AML-193 (cell line): Measurements from ENCODE around the gene METRNL.
"Not testable (repeated sequence)": the region's sequence is repeated elsewhere in the genome, so short reads cannot be mapped to it uniquely, and the experiment has no call there.

Source experiments
- DNase-seq, 2 experiments: peaks; one replicate each; lab custom pipeline; 2025; lab: John Stamatoyannopoulos, UW

METRNL gene

DNA sequence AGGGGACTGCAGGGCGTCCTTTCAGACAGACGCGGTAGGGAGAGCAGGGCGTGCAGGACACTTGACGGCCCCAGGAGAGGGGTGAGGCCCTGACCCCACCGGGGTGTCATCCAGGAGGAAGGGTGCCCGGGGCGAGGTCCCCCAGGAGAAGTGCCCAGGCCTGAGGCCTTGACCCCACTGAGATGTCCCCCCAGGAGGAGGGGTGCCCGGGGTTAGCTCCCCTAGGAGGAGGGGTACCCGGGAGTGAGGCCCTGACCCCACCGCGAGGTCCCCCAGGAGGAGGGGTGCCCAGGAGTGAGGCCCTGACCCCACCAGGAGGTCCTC is 27.2 kb upstream of the METRNL start:
- DNase-seq = no peak

DNA sequence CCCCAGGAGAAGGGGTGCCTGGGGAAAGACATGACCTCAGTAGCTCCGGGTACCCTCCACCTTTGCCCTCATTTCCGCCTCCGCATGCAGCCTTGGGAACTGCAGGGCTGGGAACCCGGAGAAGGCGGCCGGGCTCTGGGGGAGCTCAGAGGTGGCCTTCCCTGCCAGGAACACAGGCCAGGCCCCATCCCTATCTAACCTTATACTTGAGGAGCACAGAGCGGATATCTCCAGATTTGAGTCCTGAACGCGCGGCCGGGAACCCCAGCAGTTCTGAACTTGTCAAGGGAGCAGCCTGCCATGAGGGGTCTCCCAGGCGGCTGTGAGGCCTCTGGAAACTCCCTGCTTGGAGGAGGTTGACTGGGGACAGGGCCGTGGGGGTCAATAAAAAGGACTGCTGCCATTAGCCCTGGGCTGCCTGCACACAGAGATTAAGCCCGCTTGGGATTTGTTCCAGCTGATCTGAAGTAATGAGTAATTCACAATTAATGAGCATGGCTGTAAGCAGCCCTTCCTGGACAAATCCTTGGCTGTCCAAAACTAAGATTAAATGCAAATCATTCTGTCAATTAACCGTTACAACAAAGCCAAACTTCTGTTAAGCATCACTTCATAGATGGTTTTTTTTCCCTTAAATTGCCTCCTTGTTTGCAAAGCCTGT is 26.3 kb upstream of the METRNL start:
- no peak for DNase-seq

DNA sequence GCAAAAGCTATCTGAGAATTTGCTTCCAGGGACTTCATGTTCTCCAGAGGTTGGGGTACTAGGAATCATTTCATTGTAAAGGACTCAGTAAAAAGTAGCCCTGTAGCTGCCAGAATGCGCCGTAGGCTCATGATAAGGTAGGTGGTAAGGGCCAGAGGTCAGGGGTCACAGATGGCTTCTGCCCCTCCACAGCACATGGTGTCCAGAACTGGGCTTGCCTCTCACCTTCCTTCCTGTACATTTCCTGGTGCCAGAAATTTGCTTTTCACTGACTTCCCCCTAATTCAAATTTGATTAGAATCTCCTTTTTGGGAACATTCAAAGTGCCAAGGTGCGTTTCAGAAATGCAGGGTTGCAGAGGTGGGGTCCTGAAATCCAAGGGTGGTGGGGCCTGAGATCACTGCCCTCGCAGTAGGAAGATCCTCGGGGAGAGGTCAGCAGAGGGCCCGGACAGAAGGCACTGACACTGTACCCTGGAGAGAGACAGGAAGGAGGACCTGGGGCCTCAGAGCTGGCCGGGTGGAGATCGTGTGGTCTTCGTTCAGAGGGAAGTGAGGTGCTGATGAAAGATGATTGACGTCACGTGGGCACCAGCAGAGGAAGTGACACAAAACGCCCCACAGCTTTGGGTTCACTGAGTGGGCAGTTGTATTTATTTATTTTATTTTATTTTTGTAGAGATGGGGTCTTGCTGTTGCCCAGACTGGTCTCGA is 25.5 kb upstream of the METRNL start:
- peak; percentile 89 to 93 for DNase-seq

DNA sequence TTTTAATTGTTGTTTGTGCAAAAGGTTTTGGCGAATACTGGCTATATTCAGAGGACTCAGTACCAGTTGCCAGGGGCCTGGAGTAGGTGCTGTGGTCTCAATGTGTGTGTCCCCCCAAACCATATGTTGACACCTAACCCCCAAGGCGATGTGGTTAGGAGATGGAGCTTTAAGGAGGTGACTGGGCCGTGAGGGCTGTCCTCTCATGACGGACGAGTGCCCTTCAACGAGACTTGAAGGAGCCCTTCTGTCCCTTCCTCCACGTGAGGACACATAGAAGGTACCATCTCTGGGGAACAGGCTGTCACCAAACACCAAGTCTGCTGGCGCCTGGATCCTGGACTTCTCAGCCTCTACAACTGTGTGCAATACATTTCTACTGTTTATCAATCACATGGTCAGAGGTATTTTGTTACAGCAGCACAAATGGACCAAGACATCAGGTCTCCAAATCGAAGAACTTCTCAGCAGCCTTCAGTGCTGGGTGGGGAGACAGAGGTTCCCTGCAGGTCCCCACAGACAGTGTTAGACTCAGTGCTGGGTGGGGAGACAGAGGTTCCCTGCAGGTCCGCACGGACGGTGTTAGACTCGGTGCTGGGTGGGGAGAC is 24.8 kb upstream of the METRNL start:
- no peak for DNase-seq

DNA sequence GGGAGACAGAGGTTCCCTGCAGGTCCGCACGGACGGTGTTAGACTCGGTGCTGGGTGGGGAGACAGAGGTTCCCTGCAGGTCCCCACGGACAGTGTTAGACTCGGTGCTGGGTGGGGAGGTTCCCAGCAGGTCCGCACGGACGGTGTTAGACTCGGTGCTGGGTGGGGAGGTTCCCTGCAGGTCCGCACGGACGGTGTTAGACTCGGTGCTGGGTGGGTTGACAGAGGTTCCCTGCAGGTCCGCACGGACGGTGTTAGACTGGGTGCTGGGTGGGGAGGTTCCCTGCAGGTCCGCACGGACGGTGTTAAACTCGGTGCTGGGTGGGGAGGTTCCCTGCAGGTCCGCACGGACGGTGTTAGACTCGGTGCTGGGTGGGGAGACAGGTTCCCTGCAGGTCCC is 24.2 kb upstream of the METRNL start:
- not testable (repeated sequence) for DNase-seq

DNA sequence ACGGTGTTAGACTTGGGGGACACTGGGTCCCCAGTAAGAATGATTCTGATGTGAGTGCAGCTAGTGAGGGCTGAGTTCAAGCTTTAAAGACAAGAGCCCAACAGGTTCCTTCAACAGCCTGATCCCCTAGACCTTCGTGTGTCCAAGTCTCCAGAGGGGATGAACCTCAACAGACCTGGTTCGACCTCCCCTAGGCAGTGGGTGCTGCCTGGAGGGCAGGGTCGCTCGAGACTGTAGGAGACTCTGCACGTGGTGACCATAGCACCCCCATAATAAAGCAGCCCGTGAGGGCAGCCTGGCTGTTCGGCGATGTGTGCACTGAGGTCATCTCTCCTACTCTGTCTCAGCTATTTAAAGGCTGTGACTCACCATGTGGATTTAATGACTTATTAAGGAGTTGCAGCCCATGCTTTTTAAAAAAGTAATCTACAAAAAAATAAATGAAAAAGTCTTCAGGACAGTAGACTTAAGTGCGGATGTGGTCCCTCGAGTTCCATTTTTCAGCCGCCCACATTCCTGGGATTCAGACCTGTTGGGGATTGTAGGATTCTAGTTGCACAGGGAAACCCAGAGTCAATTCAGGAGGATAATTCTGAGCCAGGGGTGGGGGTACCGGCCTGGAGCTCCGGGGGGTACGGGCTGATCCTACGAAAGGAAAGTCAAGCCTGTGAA is 23.4 kb upstream of the METRNL start:
- no peak for DNase-seq

DNA sequence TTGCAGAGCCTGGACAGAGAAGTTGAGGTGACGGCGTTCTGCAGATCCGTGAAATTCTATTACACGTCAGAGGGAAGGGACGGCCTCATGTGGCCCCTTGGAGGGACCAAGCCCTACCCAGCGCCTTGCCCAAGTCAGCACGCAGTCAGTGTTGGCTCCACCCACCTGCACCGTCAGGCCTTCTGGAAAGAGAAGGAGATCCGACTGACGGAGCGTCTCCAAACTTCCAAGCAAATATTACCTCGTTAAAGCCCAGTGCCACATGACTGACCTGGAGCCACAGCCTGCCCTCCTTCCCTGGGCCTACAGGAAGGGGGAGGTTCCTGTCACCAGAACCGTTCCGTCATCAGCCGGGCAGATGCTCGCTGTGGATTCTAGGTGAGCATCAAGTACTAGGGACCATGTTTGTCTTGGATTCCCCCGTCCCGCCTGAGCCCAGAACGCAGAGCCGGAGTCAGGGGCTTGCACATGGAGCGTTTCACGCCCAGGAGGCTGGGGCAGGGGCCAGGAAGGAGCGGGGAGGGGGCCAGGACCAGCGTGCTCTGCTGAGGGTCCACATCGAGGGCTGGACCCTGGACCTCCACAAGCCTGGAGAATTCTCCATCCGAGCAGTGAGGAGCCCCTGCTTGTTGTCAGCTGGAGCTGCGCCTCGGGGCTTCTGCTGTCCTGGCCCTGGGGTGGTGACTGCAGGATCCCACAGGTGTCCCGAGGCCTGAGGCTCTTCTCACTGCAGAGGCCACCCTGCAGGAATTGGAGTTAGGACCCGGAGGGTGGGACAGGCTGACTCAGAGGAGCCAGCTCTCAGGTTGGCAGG is 22.6 kb upstream of the METRNL start:
- DNase-seq = no peak

DNA sequence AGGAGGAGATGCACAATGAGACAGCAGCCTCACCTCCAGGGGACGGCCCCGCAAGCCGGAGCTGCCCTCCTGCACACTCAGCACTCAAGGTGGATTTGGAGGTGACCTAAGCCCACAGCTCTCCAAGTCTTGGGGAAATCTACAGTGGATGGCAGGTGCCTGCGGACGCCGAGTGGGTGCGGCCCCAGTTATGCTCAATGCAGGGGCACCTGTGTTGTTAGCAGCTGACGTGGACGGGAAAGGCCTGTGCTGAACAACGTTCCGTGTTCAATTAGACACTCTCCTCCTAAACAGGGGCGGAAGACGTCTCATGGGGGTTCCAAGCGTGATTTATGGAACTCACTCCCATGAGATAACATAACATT is 22.0 kb upstream of the METRNL start:
- DNase-seq = no peak

DNA sequence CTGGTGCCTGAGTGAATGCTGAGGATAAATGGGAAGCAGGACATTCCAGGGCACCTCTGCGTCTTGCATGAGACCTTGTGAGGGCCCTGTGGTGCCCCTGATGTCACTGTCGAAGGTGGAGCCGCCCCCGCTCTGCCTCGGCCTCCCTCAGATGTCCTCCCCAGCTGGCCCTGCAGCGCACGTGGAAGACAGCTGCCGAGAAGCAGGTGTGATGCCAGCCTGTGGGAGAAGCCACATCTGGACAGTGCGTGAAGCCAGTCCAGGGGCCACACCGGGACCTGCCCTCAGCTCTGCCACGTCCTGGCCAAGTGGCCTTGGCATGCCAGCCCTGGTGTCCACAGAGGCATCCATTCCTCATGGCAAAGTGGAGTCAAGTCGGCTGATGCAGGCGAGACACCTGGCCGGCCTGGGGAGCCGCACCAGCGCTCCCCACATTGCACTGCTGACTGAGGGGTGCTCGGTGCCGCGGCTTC is 21.6 kb upstream of the METRNL start:
- no peak for DNase-seq

DNA sequence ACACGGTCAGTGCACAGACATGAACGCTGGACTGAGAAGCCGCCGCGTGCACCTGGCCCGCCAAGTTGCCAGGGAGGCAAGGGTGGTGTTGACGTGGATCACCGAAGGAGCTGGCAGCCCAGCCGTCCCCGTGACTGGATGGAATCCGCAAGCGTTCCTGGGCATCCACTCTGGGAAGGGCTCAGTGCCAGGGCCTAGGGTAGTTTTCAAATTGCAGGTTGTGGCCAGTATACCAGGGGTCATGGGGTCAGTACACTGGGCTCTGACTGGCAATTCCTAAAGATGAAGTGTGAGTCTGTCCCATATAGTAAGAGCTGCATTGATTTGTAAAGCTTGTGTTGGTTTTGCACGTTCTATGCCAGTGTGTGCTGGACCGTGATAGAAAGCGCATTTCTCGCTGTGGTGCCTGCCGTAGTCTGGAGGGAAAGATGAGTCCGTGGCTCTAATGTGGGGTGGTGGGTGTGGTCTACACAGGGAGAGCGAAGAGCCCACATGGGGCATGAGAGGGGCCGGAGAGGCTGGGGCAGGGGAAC is 21.1 kb upstream of the METRNL start:
- DNase-seq = no peak

DNA sequence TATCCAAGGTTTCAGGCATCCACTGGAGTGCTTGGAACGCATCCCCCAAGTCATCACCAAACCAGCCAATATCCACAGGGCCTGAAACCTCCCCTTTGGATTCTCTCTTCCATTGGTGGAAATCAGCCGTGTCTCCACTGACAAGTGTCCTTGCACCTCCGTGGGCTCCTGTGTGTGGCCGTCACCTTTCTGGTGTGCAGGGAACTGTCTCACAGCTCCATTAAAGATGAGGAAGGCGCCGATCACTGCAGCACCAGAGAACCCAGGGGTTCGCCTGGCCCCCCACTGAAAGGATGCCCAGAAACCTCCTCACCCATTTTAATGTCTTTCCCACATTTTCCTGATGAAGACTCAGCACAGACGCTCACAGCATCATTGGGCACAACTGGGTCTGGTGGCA is 17.8 kb upstream of the METRNL start:
- no peak for DNase-seq

DNA sequence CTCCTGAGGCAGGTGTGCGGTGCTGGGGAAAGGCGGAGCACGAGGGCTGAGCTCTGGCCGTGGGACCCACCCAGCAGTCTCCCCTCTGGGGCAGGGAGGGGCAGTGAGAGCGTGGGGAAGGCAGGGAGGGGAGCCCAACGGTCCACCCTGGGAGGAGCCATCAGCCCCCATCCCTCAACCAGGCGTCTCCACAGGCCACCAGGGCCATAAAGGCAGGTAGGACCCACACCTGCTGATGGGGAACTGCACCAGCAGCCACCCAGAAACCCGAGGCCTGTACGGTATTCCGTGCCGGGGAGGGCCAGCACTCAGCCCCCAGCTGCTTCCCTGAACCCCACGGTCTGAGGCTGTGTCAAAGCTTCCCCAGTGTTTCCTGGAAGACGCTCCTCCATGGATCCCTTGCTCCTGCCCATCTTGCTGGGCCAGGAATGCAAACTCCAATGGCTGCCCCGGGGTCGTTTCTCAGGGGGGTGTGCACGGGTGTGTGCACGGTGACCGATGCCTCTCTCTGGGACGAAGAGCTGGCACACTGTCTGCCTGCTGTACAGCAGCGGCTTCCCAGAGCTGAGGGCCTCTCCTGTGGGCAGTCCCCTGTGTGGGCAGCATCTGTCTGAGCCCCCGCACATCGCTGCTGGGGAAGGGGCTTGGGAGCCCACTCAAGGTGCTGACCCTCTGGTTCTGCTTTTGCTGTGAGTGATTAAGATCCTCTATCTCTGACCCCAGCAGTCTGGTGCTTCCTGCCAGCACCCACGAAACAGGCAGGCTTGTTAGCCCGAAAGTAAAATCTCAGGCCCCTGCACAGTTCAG is 17.2 kb upstream of the METRNL start:
- no peak for DNase-seq

DNA sequence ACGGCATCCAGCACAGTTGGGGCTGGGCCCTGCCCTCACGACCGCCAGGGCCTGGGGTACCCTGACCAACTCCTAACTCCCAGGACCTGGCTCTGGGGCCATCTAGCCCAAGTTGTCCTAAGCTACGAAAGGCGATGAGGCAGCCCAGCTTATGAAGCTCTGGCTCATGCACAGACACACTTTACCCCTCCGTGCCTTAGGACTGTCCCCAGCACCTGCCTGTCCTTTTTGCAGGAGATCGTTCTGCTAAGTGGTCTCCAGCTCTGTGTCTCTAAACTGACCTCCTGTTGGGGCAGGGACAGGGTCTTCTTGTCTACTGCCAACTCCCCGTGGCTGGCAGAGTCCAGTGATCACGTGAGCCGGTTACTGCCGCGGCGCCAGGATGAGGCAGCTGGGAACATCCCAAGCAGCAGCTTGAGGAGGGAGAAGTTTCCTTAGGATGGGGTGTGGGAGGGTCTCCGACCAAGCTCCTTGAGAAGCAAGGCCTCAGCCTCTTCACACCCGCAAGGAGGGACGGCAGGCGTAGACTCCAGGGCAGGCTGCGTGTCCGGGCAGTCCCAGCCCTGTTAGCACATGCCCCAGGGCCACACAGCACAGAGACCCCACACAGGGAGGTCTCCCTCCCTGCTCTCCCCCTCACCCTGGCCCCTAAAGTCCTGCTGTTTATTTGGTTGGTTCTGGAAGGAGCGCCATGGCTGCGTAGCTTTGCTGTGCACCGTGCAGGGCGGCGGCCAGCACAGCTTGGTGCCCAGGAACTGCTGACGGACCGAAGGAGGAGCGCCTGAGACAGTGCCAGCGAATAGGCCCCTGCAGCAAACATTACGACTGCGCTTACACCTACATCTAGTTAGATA is 16.4 kb upstream of the METRNL start:
- DNase-seq = no peak

DNA sequence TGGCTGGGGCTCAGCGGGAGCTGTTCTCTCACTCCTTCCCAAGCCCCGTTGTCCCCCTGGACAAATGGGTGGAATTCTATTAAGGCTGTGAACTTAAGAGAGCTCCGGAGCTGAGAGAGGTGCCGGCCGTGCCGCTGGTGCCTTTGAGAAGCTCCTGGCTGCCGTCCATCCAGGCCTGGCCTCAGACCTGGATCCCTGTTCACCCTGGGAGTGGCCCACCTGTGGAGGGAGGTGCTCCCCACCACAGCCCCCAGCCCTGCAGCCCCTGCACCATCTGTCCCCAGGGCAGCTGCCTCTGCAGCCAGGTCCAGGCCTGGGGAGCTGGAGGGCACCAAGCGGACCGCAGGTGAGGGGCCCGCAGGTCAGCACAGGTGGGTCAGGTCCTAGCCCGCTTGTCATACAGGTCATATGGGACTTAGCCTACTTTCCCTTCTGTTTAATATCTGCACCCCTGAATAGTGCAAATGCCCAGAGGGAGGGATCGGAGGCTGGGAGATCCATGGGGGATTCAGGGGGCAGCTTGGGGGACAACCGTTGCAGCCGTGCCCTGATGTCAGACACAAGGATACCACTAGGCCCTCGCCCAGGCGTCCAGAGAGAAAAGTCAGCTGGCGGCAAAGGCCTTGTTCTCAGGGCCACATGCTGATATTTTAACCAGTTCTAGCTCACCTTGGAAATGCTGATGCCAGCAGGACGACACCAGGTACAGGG is 15.2 kb upstream of the METRNL start:
- DNase-seq = no peak

DNA sequence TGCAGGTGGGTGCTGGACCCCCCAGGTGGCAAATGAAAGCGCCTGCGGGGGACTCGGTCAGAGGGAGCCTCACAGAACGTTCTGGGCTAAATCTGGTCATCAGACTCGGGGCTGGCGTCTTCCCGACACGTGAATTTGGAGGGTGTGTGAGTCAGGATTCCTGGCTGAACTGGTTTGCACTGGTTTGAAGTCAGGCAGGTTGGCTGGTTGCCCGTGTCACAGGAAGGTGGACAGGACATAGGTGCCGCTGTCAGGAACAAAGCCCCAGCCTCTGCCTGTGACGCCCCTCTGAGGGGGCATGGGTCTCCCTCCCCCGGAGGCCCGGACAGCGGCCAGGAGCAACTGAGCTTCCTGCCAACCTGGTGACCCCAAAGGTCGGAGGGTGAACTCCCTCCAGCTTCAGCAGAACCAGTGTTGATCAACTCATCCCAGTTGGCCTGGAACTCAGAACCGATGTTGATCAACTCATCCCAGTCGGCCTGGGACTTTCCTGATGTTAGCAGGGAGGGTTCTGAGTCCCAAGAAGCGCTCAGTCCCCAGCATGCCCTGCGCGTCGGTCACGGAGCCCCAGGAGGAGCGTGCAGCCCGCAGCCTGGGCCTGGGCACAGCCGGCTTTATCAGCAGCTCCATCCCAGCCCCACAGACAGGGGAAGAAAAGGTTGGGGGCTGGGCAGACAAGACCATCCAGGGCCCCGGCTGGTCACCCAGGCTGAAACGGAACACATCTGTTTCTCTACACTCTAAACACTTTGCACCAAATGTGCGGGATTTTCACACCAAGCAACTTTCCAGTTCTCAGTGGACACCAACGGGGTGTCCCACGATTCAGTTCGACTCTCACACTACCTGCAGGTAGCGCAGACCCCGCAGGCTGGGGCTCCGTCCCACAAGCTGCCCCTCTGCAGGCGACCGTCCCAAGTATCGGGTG is 14.4 kb upstream of the METRNL start:
- no peak for DNase-seq

DNA sequence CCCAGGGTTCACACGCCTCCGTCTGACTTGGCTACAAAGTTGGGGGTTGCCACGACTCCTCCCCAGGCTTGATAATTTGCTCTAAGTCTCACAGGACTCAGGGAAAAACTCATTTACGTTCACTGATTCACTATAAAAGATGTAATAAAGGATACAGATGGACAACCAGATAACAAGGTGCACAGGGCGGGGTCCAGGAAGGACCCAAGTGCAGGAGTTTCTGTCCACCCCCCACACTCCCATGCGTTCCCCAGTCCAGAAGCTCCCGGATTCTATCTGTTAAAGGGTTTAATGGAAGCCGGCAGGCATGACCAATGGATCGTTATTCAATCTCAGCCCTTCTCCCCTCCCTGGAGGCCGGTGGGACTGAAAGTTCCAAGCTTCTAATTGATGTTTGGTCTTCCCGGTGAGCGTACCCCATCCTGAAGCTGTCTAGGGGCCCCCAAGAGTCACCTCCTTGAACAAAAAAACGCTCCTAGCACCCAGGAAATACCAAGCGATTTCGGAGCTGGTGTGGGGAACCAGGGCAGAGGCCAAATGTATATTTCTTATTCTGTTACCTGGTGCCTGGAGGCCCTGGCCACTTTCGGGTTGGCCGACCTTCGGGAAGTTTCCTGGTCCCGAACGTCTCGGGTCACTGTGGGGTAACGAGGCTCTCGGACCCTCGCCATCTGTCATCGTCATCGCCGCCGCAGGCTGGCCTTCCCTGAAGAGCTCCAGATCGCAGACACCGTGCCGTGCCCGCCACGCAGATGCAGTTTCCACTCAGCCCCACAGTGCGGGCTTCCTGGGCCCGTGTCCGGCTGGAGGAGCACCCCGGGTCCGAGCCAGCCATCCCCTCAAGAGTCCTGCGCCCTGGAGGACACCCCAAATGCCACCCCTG is 13.5 kb upstream of the METRNL start:
- DNase-seq = no peak

DNA sequence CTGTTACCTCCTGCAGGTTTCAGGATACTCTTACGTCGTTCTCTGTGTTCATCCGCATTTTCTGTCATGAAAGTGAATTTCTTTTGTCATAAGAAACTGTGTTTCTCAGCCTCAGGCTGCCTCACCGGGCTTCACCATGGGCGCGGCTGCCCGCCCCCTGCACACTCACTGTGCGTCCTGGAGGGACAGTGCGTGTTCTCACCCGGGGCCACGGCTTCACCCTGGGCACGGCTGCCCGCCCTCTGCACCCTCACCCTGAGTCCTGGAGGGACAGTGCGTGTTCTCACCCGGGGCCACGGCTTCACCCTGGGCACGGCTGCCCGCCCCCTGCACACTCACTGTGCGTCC is 12.9 kb upstream of the METRNL start:
- DNase-seq = not testable (repeated sequence)
